ENCODE results near the gene CENPK. TPM values are rescaled to one million over a fixed set of nuclear protein-coding genes. Genes with fewer than 3 reads are reported as not detected.
"Not testable (repeated sequence)": the region's sequence is repeated elsewhere in the genome, so short reads cannot be mapped to it uniquely, and the experiment has no call there.

The CENPK gene
- total RNA-seq, 1 experiment from 2014 or later: 46.0 TPM

DNA sequence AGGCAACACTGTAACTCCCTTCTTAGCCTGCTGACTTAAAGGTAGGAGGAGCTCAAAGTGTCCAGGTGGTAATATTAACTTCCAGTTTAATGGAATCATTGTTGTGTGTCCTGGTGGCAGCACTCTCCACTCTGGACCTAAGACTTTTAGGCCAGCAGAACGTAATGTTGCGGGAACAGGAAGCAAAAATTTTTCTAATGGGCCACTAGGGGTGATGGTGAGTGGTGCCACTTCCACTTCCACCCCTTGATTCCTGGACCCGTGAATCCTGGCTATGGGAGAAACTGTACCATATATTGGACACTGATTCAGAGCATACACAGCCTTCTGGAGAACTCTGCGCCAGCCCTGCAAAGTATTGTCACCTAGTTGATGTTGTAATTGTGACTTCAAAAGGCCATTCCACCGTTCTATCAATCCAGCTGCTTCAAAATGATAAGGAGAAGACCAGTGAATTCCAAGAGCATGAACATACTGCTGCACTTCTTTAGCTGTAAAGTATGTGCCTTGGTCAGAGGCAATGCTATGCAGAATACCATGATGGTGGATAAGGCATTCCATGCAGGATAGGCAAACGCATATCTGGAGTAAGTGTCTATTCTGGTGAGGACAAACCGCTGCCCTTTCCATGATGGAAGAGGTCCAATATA, 74.8 kb downstream of the CENPK start:
- not testable (repeated sequence) for H4K8ac ChIP-seq (replicated peaks; ENCODE audit: insufficient read length, low read depth, low read length); H3K27me3 ChIP-seq (ENCODE audit: insufficient read depth, low read length); H3K23ac ChIP-seq (ENCODE audit: insufficient read length, low read depth, low read length); H2BK12ac ChIP-seq (ENCODE audit: insufficient read length, low read depth, low read length); H3K79me1 ChIP-seq (ENCODE audit: insufficient read depth, low read depth, low read length, poor library complexity, severe bottlenecking); H3K27me3 Mint-ChIP-seq (ENCODE audit: low read depth); H3K4me3 Mint-ChIP-seq; H3K4me2 ChIP-seq (ENCODE audit: insufficient read depth, insufficient read length, low read length); H2BK120ac ChIP-seq (ENCODE audit: low read depth, low read length, poor library complexity, severe bottlenecking); H2AFZ ChIP-seq (ENCODE audit: low read length); H2AK5ac ChIP-seq (ENCODE audit: insufficient read length, low read length); H2BK20ac ChIP-seq (ENCODE audit: low read depth, low read length, poor library complexity, severe bottlenecking); H3K79me2 ChIP-seq (ENCODE audit: insufficient read depth, low read length); H3K27ac ChIP-seq (ENCODE audit: insufficient read length, low read depth, low read length); H3K9ac ChIP-seq (ENCODE audit: extremely low read depth, insufficient read length, low read length); H3K36me3 Mint-ChIP-seq (ENCODE audit: insufficient read depth in 1 of 3, low read depth in 3 of 3); H2BK15ac ChIP-seq (ENCODE audit: low read depth, low read length); H3K4me1 Mint-ChIP-seq; H4K20me1 ChIP-seq (ENCODE audit: control insufficient read depth, insufficient read depth, insufficient read length); H3K9me3 Mint-ChIP-seq; H3K23me2 ChIP-seq (ENCODE audit: insufficient read length, low read depth, low read length, poor library complexity, severe bottlenecking); H3K56ac ChIP-seq (ENCODE audit: insufficient read length, low read depth, low read length); H3K4me1 ChIP-seq (ENCODE audit: insufficient read depth, low read length); H3K18ac ChIP-seq (ENCODE audit: insufficient read length, low read depth, low read length); H3K14ac ChIP-seq (ENCODE audit: insufficient read depth, low read length); H3K9me3 ChIP-seq (ENCODE audit: control insufficient read depth, low read depth, low read length); H2BK5ac ChIP-seq (ENCODE audit: insufficient read length, low read length); H3T11ph ChIP-seq (ENCODE audit: low read length); H3K27ac Mint-ChIP-seq; H4K5ac ChIP-seq (ENCODE audit: insufficient read length, low read depth, low read length); H4K91ac ChIP-seq (ENCODE audit: insufficient read length, low read depth, low read length); H3K4ac ChIP-seq (ENCODE audit: low read depth, low read length); DNase-seq
- TF ChIP-seq, protein P1, sequence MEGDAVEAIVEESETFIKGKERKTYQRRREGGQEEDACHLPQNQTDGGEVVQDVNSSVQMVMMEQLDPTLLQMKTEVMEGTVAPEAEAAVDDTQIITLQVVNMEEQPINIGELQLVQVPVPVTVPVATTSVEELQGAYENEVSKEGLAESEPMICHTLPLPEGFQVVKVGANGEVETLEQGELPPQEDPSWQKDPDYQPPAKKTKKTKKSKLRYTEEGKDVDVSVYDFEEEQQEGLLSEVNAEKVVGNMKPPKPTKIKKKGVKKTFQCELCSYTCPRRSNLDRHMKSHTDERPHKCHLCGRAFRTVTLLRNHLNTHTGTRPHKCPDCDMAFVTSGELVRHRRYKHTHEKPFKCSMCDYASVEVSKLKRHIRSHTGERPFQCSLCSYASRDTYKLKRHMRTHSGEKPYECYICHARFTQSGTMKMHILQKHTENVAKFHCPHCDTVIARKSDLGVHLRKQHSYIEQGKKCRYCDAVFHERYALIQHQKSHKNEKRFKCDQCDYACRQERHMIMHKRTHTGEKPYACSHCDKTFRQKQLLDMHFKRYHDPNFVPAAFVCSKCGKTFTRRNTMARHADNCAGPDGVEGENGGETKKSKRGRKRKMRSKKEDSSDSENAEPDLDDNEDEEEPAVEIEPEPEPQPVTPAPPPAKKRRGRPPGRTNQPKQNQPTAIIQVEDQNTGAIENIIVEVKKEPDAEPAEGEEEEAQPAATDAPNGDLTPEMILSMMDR (conservative IDR thresholded peaks at IDR 0.05): peak; percentile 51
- no CpG with 5 or more reads among the region's 7 CpGs for WGBS (ENCODE audit: extremely low coverage, insufficient read length, low lambda C conversion rate)

DNA sequence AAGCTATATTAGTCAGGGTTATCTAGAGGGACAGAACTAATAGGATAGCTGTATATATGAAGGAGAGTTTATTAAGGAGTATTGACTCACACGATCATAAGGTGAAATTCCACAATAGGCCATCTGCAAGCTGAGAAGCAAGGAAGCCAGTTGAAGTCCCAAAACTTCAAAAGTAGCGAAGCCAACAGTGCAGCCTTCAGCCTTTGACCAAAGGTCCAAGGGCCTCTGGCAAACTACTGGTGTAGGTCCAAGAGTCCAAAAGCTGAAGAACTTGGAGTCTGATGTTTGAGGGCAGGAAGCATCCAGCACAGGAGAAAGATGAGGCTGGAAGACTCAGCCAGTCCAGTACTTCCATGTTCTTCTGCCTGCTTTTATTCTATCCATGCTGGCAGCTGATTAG, 76.2 kb downstream of the CENPK start:
- H2BK15ac ChIP-seq (ENCODE audit: low read depth, low read length); H3K4ac ChIP-seq (ENCODE audit: low read depth, low read length); H4K20me1 ChIP-seq (ENCODE audit: control insufficient read depth, insufficient read depth, insufficient read length); H3K36me3 Mint-ChIP-seq (ENCODE audit: insufficient read depth in 1 of 3, low read depth in 3 of 3); H2AK5ac ChIP-seq (ENCODE audit: insufficient read length, low read length); H3K9ac ChIP-seq (ENCODE audit: extremely low read depth, insufficient read length, low read length); H3K27ac Mint-ChIP-seq; H3K27me3 ChIP-seq (ENCODE audit: insufficient read depth, low read length); H3K27me3 Mint-ChIP-seq (ENCODE audit: low read depth); H3K9me3 Mint-ChIP-seq; H3T11ph ChIP-seq (ENCODE audit: low read length); H2BK20ac ChIP-seq (ENCODE audit: low read depth, low read length, poor library complexity, severe bottlenecking); H3K4me2 ChIP-seq (ENCODE audit: insufficient read depth, insufficient read length, low read length); H4K91ac ChIP-seq (ENCODE audit: insufficient read length, low read depth, low read length); H3K4me3 Mint-ChIP-seq; H3K14ac ChIP-seq (ENCODE audit: insufficient read depth, low read length); H3K56ac ChIP-seq (ENCODE audit: insufficient read length, low read depth, low read length); H2BK12ac ChIP-seq (ENCODE audit: insufficient read length, low read depth, low read length); H2BK120ac ChIP-seq (ENCODE audit: low read depth, low read length, poor library complexity, severe bottlenecking); H3K79me1 ChIP-seq (ENCODE audit: insufficient read depth, low read depth, low read length, poor library complexity, severe bottlenecking); H2BK5ac ChIP-seq (ENCODE audit: insufficient read length, low read length); H2AFZ ChIP-seq (ENCODE audit: low read length); H3K9me3 ChIP-seq (ENCODE audit: control insufficient read depth, low read depth, low read length); H3K23ac ChIP-seq (ENCODE audit: insufficient read length, low read depth, low read length); DNase-seq; H4K8ac ChIP-seq (replicated peaks; ENCODE audit: insufficient read length, low read depth, low read length); H3K79me2 ChIP-seq (ENCODE audit: insufficient read depth, low read length); H3K27ac ChIP-seq (ENCODE audit: insufficient read length, low read depth, low read length); H3K18ac ChIP-seq (ENCODE audit: insufficient read length, low read depth, low read length); H3K23me2 ChIP-seq (ENCODE audit: insufficient read length, low read depth, low read length, poor library complexity, severe bottlenecking); H4K5ac ChIP-seq (ENCODE audit: insufficient read length, low read depth, low read length); H3K4me1 ChIP-seq (ENCODE audit: insufficient read depth, low read length): not testable (repeated sequence)
- H3K4me1 Mint-ChIP-seq: peaks cover 14 to 15% of the 10 kb centered on the region in 2 experiments
- no CpG with 5 or more reads among the region's 2 CpGs for WGBS (ENCODE audit: extremely low coverage, insufficient read length, low lambda C conversion rate)
